ENCODE results near the gene SMARCD3. TPM values are rescaled to one million over a fixed set of nuclear protein-coding genes. Genes with fewer than 3 reads are reported as not detected.

SMARCD3 gene
- 29.1 TPM for polyA plus RNA-seq
- long read RNA-seq, donor 1, partial matches to known transcripts: 8 of 12 reads
- long read RNA-seq, donor 1, other reads (novel, unspliced or antisense): 0 of 12 reads
- long read RNA-seq, donor 2, partial matches to known transcripts: 0 of 8 reads
- long read RNA-seq, donor 2, other reads (novel, unspliced or antisense): 0 of 8 reads
- long read RNA-seq, donor 3, transcript SMARCD3-203 (14 exons, 2,018 nt): major isoform, 6 of 20 reads
- long read RNA-seq, donor 3, partial matches to known transcripts: 10 of 20 reads
- long read RNA-seq, donor 3, other reads (novel, unspliced or antisense): 0 of 20 reads
- long read RNA-seq, donor 4, partial matches to known transcripts: 0 of 1 reads
- long read RNA-seq, donor 4, other reads (novel, unspliced or antisense): 0 of 1 reads
- long read RNA-seq, donor 5, partial matches to known transcripts: 0 of 4 reads
- long read RNA-seq, donor 5, other reads (novel, unspliced or antisense): 0 of 4 reads
- long read RNA-seq, donor 6, partial matches to known transcripts: 0 of 3 reads
- long read RNA-seq, donor 6, other reads (novel, unspliced or antisense): 0 of 3 reads
- long read RNA-seq, donor 7, partial matches to known transcripts: 0 of 3 reads
- long read RNA-seq, donor 7, other reads (novel, unspliced or antisense): 0 of 3 reads
- long read RNA-seq, donor 8, partial matches to known transcripts: 0 of 6 reads
- long read RNA-seq, donor 8, other reads (novel, unspliced or antisense): 0 of 6 reads
- long read RNA-seq, donor 9, partial matches to known transcripts: 0 of 4 reads
- long read RNA-seq, donor 9, other reads (novel, unspliced or antisense): 0 of 4 reads
- long read RNA-seq, donor 10, transcript SMARCD3-201 (13 exons, 1,993 nt): major isoform, 5 of 8 reads
- long read RNA-seq, donor 10, partial matches to known transcripts: 0 of 8 reads
- long read RNA-seq, donor 10, other reads (novel, unspliced or antisense): 0 of 8 reads
- long read RNA-seq, donor 11, partial matches to known transcripts: 8 of 15 reads
- long read RNA-seq, donor 11, other reads (novel, unspliced or antisense): 0 of 15 reads

GRCh38 chr7:151248346-151249033, at the start of gene SMARCD3:
Gene SMARCD3 (minus strand): TSS chr7:151248694. CDS start chr7:151248562, 132 bp downstream.
- WGBS (ENCODE audit: insufficient coverage, low lambda C conversion rate): 0% methylated on average over 9 of the region's 71 CpGs
- Histone ChIP-seq H3K9me3 (ENCODE audit: control insufficient read depth, low read depth, low read length) (peaks cover 4% of the 10 kb centered on the region), H3K4me1 (ENCODE audit: control insufficient read depth, insufficient read depth, low read length) (peaks cover 57% of the 10 kb centered on the region), H3K27me3 (ENCODE audit: control insufficient read depth, insufficient read depth, low read length) (peaks cover 62% of the 10 kb centered on the region), H3K27ac (ENCODE audit: low read length) (peak within 1 kb of the TSS; percentile 76), H3K36me3 (ENCODE audit: control insufficient read depth, insufficient read depth, low read length) (no peaks in the 10 kb centered on the region), H3K4me3 (ENCODE audit: low read length) (peak within 1 kb of the TSS; percentile 53)
- peak in 1 of 2 donors; percentile 82 for DNase-seq

GRCh38 chr7:151296202-151296992, 47.9 kb upstream of the SMARCD3 start:
- WGBS (ENCODE audit: insufficient coverage, low lambda C conversion rate): no CpG with 5 or more reads among the region's 3 CpGs
- H3K27ac ChIP-seq (ENCODE audit: low read length): no peak overlapping the region
- no peak overlapping the region for H3K4me3 ChIP-seq (ENCODE audit: low read length)
- H3K27me3 ChIP-seq (ENCODE audit: control insufficient read depth, insufficient read depth, low read length): peaks cover 32% of the 10 kb centered on the region
- H3K4me1 ChIP-seq (ENCODE audit: control insufficient read depth, insufficient read depth, low read length): no peaks in the 10 kb centered on the region
- no peak for DNase-seq
- no peaks in the 10 kb centered on the region for H3K36me3 ChIP-seq (ENCODE audit: control insufficient read depth, insufficient read depth, low read length)
- no peaks in the 10 kb centered on the region for H3K9me3 ChIP-seq (ENCODE audit: control insufficient read depth, low read depth, low read length)

- Histone ChIP-seq H3K27ac (ENCODE audit: low read length) (no peak overlapping the region), H3K4me1 (ENCODE audit: control insufficient read depth, insufficient read depth, low read length) (no peaks in the 10 kb centered on the region), H3K36me3 (ENCODE audit: control insufficient read depth, insufficient read depth, low read length) (no peaks in the 10 kb centered on the region), H3K9me3 (ENCODE audit: control insufficient read depth, low read depth, low read length) (no peaks in the 10 kb centered on the region), H3K4me3 (ENCODE audit: low read length) (no peak overlapping the region), H3K27me3 (ENCODE audit: control insufficient read depth, insufficient read depth, low read length) (peaks cover 30% of the 10 kb centered on the region)
- DNase-seq: no peak
- WGBS (ENCODE audit: insufficient coverage, low lambda C conversion rate): no CpG with 5 or more reads among the region's 3 CpGs
Measured at GRCh38 chr7:151292850-151293249, 44.4 kb upstream of the SMARCD3 start.

GRCh38 chr7:151291206-151291605, 42.7 kb upstream of the SMARCD3 start:
- H3K4me3 ChIP-seq (ENCODE audit: low read length): no peak overlapping the region
- no peaks in the 10 kb centered on the region for H3K4me1 ChIP-seq (ENCODE audit: control insufficient read depth, insufficient read depth, low read length)
- no peak for DNase-seq
- H3K36me3 ChIP-seq (ENCODE audit: control insufficient read depth, insufficient read depth, low read length): no peaks in the 10 kb centered on the region
- WGBS (ENCODE audit: insufficient coverage, low lambda C conversion rate): 80% methylated on average over 1 of the region's 2 CpGs
- no peak overlapping the region for H3K27ac ChIP-seq (ENCODE audit: low read length)
- no peaks in the 10 kb centered on the region for H3K9me3 ChIP-seq (ENCODE audit: control insufficient read depth, low read depth, low read length)
- peaks cover 35% of the 10 kb centered on the region for H3K27me3 ChIP-seq (ENCODE audit: control insufficient read depth, insufficient read depth, low read length)

- Histone ChIP-seq H3K4me1 (ENCODE audit: control insufficient read depth, insufficient read depth, low read length) (no peaks in the 10 kb centered on the region), H3K27ac (ENCODE audit: low read length) (no peak overlapping the region), H3K9me3 (ENCODE audit: control insufficient read depth, low read depth, low read length) (no peaks in the 10 kb centered on the region), H3K36me3 (ENCODE audit: control insufficient read depth, insufficient read depth, low read length) (no peaks in the 10 kb centered on the region), H3K4me3 (ENCODE audit: low read length) (no peak overlapping the region), H3K27me3 (ENCODE audit: control insufficient read depth, insufficient read depth, low read length) (peaks cover 38% of the 10 kb centered on the region)
- DNase-seq: no peak
- 48% methylated on average over 2 of the region's 4 CpGs for WGBS (ENCODE audit: insufficient coverage, low lambda C conversion rate)
Measured at GRCh38 chr7:151290355-151290760, 41.9 kb upstream of the SMARCD3 start.

- Histone ChIP-seq H3K9me3 (ENCODE audit: control insufficient read depth, low read depth, low read length) (no peaks in the 10 kb centered on the region), H3K27me3 (ENCODE audit: control insufficient read depth, insufficient read depth, low read length) (peaks cover 39% of the 10 kb centered on the region), H3K27ac (ENCODE audit: low read length) (no peak overlapping the region), H3K4me1 (ENCODE audit: control insufficient read depth, insufficient read depth, low read length) (no peaks in the 10 kb centered on the region), H3K4me3 (ENCODE audit: low read length) (no peak overlapping the region), H3K36me3 (ENCODE audit: control insufficient read depth, insufficient read depth, low read length) (no peaks in the 10 kb centered on the region)
- DNase-seq: no peak
- WGBS (ENCODE audit: insufficient coverage, low lambda C conversion rate): 73% methylated on average over 2 of the region's 2 CpGs
Measured at GRCh38 chr7:151289891-151290290, 41.4 kb upstream of the SMARCD3 start.

GRCh38 chr7:151286148-151286547, 37.7 kb upstream of the SMARCD3 start:
- H3K36me3 ChIP-seq (ENCODE audit: control insufficient read depth, insufficient read depth, low read length): no peaks in the 10 kb centered on the region
- H3K27ac ChIP-seq (ENCODE audit: low read length): no peak overlapping the region
- no CpG with 5 or more reads among the region's 2 CpGs for WGBS (ENCODE audit: insufficient coverage, low lambda C conversion rate)
- DNase-seq: no peak
- H3K9me3 ChIP-seq (ENCODE audit: control insufficient read depth, low read depth, low read length): no peaks in the 10 kb centered on the region
- H3K4me3 ChIP-seq (ENCODE audit: low read length): no peak overlapping the region
- H3K4me1 ChIP-seq (ENCODE audit: control insufficient read depth, insufficient read depth, low read length): no peaks in the 10 kb centered on the region
- H3K27me3 ChIP-seq (ENCODE audit: control insufficient read depth, insufficient read depth, low read length): peaks cover 36% of the 10 kb centered on the region

- H3K4me3 ChIP-seq (ENCODE audit: low read length): no peak overlapping the region
- 100% methylated on average over 1 of the region's 2 CpGs for WGBS (ENCODE audit: insufficient coverage, low lambda C conversion rate)
- no peaks in the 10 kb centered on the region for H3K36me3 ChIP-seq (ENCODE audit: control insufficient read depth, insufficient read depth, low read length)
- no peak overlapping the region for H3K27ac ChIP-seq (ENCODE audit: low read length)
- H3K4me1 ChIP-seq (ENCODE audit: control insufficient read depth, insufficient read depth, low read length): no peaks in the 10 kb centered on the region
- no peaks in the 10 kb centered on the region for H3K9me3 ChIP-seq (ENCODE audit: control insufficient read depth, low read depth, low read length)
- H3K27me3 ChIP-seq (ENCODE audit: control insufficient read depth, insufficient read depth, low read length): peaks cover 42% of the 10 kb centered on the region
- DNase-seq: no peak
Measured at GRCh38 chr7:151283302-151283701, 34.8 kb upstream of the SMARCD3 start.

GRCh38 chr7:151282111-151282510, 33.6 kb upstream of the SMARCD3 start:
- no peaks in the 10 kb centered on the region for H3K36me3 ChIP-seq (ENCODE audit: control insufficient read depth, insufficient read depth, low read length)
- H3K27me3 ChIP-seq (ENCODE audit: control insufficient read depth, insufficient read depth, low read length): peaks cover 47% of the 10 kb centered on the region
- H3K4me3 ChIP-seq (ENCODE audit: low read length): no peak overlapping the region
- no peak overlapping the region for H3K27ac ChIP-seq (ENCODE audit: low read length)
- peaks cover 6% of the 10 kb centered on the region for H3K4me1 ChIP-seq (ENCODE audit: control insufficient read depth, insufficient read depth, low read length)
- H3K9me3 ChIP-seq (ENCODE audit: control insufficient read depth, low read depth, low read length): no peaks in the 10 kb centered on the region
- no CpG with 5 or more reads among the region's 8 CpGs for WGBS (ENCODE audit: insufficient coverage, low lambda C conversion rate)
- DNase-seq: no peak
